ENCODE data around the gene ADAMTSL1.
A peak's percentile ranks its signal among the peaks of the same experiment; 100 is the strongest.

The ADAMTSL1 gene

GRCh38 chr9:18717759-18718158 is 243.8 kb downstream of the ADAMTSL1 start:
- no peak for DNase-seq (ENCODE audit: low read depth)
- no peak for TF ChIP-seq CTCF (IDR thresholded peaks at IDR 0.05; ENCODE audit: low read depth, low read length, missing control alignments)
- no peak overlapping the region for H3K4me3 ChIP-seq (ENCODE audit: low read depth, low read length)
- in situ Hi-C loops (cut with HindIII; ENCODE audit: low sequenced_read_pairs): no loop called here

- H3K4me3 ChIP-seq (ENCODE audit: low read depth, low read length): no peak overlapping the region
- in situ Hi-C loops (cut with HindIII; ENCODE audit: low sequenced_read_pairs): no loop called here
- no peak for TF ChIP-seq CTCF (IDR thresholded peaks at IDR 0.05; ENCODE audit: low read depth, low read length, missing control alignments)
- DNase-seq (ENCODE audit: low read depth): no peak
These were observed 244.4 kb downstream of the ADAMTSL1 start for GRCh38 chr9:18718393-18718792.

- DNase-seq (ENCODE audit: low read depth): no peak
- in situ Hi-C loops (cut with HindIII; ENCODE audit: low sequenced_read_pairs): no loop called here
- H3K4me3 ChIP-seq (ENCODE audit: low read depth, low read length): no peak overlapping the region
- no peak for TF ChIP-seq CTCF (IDR thresholded peaks at IDR 0.05; ENCODE audit: low read depth, low read length, missing control alignments)
These were observed 245.0 kb downstream of the ADAMTSL1 start for GRCh38 chr9:18718932-18719331.

GRCh38 chr9:18720691-18721090 is 246.7 kb downstream of the ADAMTSL1 start:
- peak; percentile 28 for DNase-seq (ENCODE audit: low read depth)
- TF ChIP-seq CTCF (IDR thresholded peaks at IDR 0.05; ENCODE audit: low read depth, low read length, missing control alignments): no peak
- in situ Hi-C loops (cut with HindIII; ENCODE audit: low sequenced_read_pairs): no loop called here
- no peak overlapping the region for H3K4me3 ChIP-seq (ENCODE audit: low read depth, low read length)

GRCh38 chr9:18721267-18721994 is 247.5 kb downstream of the ADAMTSL1 start:
- no peak for DNase-seq (ENCODE audit: low read depth)
- H3K4me3 ChIP-seq (ENCODE audit: low read depth, low read length): no peak overlapping the region
- in situ Hi-C loops (cut with HindIII; ENCODE audit: low sequenced_read_pairs): no loop called here
- no peak for TF ChIP-seq CTCF (IDR thresholded peaks at IDR 0.05; ENCODE audit: low read depth, low read length, missing control alignments)

GRCh38 chr9:18721995-18722310 is 248.0 kb downstream of the ADAMTSL1 start:
- H3K4me3 ChIP-seq (ENCODE audit: low read depth, low read length): no peak overlapping the region
- DNase-seq (ENCODE audit: low read depth): no peak
- in situ Hi-C loops (cut with HindIII; ENCODE audit: low sequenced_read_pairs): no loop called here
- TF ChIP-seq CTCF (IDR thresholded peaks at IDR 0.05; ENCODE audit: low read depth, low read length, missing control alignments): no peak
